CD4-positive, alpha-beta T cell (primary cell): ENCODE data around the gene HMG20B. TPM values are rescaled to one million over a fixed set of nuclear protein-coding genes. Genes with fewer than 3 reads are reported as not detected.

Experiments
- ATAC-seq: fragments of 200-7000 bp; cut with Tn5 transposase; one replicate; pipeline ENCODE4 v1.10.0; 2022; ENCODE audit warnings: mild to moderate bottlenecking; ENCODE audit not compliant: poor library complexity
- CTCF ChIA-PET: fragments of 350-600 bp; sonication (Branson Sonifier 250); formaldehyde crosslinking; loops from one replicate; lab custom pipeline; 2021; ENCODE audit warnings: antibody characterized with exemption, inconsistent platforms; lab: Charles Lee
- POLR2A ChIA-PET: fragments of 350-600 bp; sonication (Branson Sonifier 250); formaldehyde crosslinking; loops from one replicate; lab custom pipeline; 2021; ENCODE audit warnings: antibody characterized with exemption, inconsistent platforms; lab: Charles Lee
- DNase-seq, 14 experiments: peaks; one replicate each; pipeline ENCODE4 v3.0.0-alpha.2; 2013 to 2020; ENCODE audit warnings: mixed read lengths in 2 of 14
- H3K27ac ChIP-seq, 2 donors: one replicate each; pipeline versions ENCODE4 v1.5.1 to v1.7.0; 2013; ENCODE audit warnings: low read length in 2 of 2, low read depth in 1 of 2, mild to moderate bottlenecking in 1 of 2
- H3K27me3 ChIP-seq, 2 experiments: 1 replicate in 1 of 2; 2 replicates in 1 of 2; pipeline versions ENCODE4 v1.6.1 to v1.7.0; 2013; ENCODE audit warnings: low read length in 2 of 2, control low read depth in 1 of 2, mild to moderate bottlenecking in 1 of 2, moderate library complexity in 1 of 2; ENCODE audit not compliant: insufficient read depth in 2 of 2, control insufficient read depth in 1 of 2
- H3K36me3 ChIP-seq: one replicate; pipeline ENCODE4 v1.6.1; 2013; ENCODE audit warnings: low read length, control low read depth; ENCODE audit not compliant: insufficient read depth
- H3K4me1 ChIP-seq: one replicate; pipeline ENCODE4 v1.6.1; 2013; ENCODE audit warnings: low read length, control low read depth; ENCODE audit not compliant: insufficient read depth
- H3K4me3 ChIP-seq: one replicate; pipeline ENCODE4 v1.5.1; 2013; ENCODE audit warnings: mild to moderate bottlenecking, low read length, moderate library complexity
- H3K9me3 ChIP-seq, 2 experiments: 1 replicate in 1 of 2; 2 replicates in 1 of 2; pipeline versions ENCODE4 v1.6.1 to v1.7.0; 2013; ENCODE audit warnings: low read length in 2 of 2, mild to moderate bottlenecking in 2 of 2, control low read depth in 1 of 2, moderate library complexity in 1 of 2; ENCODE audit not compliant: control insufficient read depth in 1 of 2, insufficient read depth in 1 of 2
- H3K27ac Mint-ChIP-seq: one replicate; pipeline ENCODE4 v1.8.0; 2020; ENCODE audit warnings: mixed read lengths
- H3K27me3 Mint-ChIP-seq: one replicate; pipeline ENCODE4 v1.8.0; 2021; ENCODE audit warnings: mixed read lengths
- H3K36me3 Mint-ChIP-seq: one replicate; pipeline ENCODE4 v1.8.0; 2021; ENCODE audit warnings: low read depth, mixed read lengths
- H3K4me1 Mint-ChIP-seq: one replicate; pipeline ENCODE4 v1.8.0; 2021; ENCODE audit warnings: low read depth, mixed read lengths
- H3K4me3 Mint-ChIP-seq: one replicate; pipeline ENCODE4 v1.8.0; 2020; ENCODE audit warnings: mild to moderate bottlenecking, mixed read lengths
- H3K9me3 Mint-ChIP-seq: one replicate; pipeline ENCODE4 v1.8.0; 2020; ENCODE audit warnings: mixed read lengths
- CTCF ChIP-seq: fragments of 200-600 bp; IDR thresholded peaks from one replicate; pipeline ENCODE4 v1.8.0; 2022; ENCODE audit warnings: antibody characterized with exemption, mild to moderate bottlenecking
- intact Hi-C, 2 experiments: fragments of 100-400 bp; cut with DNase I in 1 of 2; cut with micrococcal nuclease in 1 of 2; formaldehyde crosslinking; loops; one replicate each; pipeline versions ENCODE4 v1.15.1 to v1.9.0; 2023 to 2025; cut with DNase I, micrococcal nuclease
- total RNA-seq, 174 experiments: library from RNA in 2 of 174; stranded (reverse) in 2 of 174; gene quantifications; one replicate each; pipeline ENCODE4 v1.2.3 and lab custom pipeline; 2021 to 2026

The HMG20B gene
- total RNA-seq, 2 experiments from 2014 or later = 34.3 to 36.6 TPM

GRCh38 chr19:3576696-3577443 lies 4.1 kb downstream of the HMG20B start:
- Mint-ChIP-seq H3K27ac (no peak overlapping the region), H3K27me3 (no peaks in the 10 kb centered on the region), H3K9me3 (no peaks in the 10 kb centered on the region), H3K36me3 (peaks cover 12% of the 10 kb centered on the region), H3K4me3 (no peak overlapping the region), H3K4me1 (peaks cover 13% of the 10 kb centered on the region)
- intact Hi-C loops = no loop called here
- Histone ChIP-seq H3K9me3 (peaks cover 0 to 7% of the 10 kb centered on the region in 2 experiments), H3K4me3 (no peak overlapping the region), H3K4me1 (peaks cover 16% of the 10 kb centered on the region), H3K27ac (no peak overlapping the region), H3K27me3 (no peaks in the 10 kb centered on the region), H3K36me3 (no peaks in the 10 kb centered on the region)
- peak in 1 of 14 experiments; percentile 48 for DNase-seq
- no peak for ATAC-seq
- TF ChIP-seq CTCF = no peak
- POLR2A ChIA-PET = no interaction called here
- CTCF ChIA-PET = no interaction called here

GRCh38 chr19:3577723-3578344 lies 5.1 kb downstream of the HMG20B start:
- Histone ChIP-seq H3K27me3 (no peaks in the 10 kb centered on the region), H3K27ac (no peak overlapping the region), H3K4me3 (no peak overlapping the region), H3K4me1 (peaks cover 11% of the 10 kb centered on the region), H3K36me3 (no peaks in the 10 kb centered on the region), H3K9me3 (peaks cover 0 to 7% of the 10 kb centered on the region in 2 experiments)
- intact Hi-C loops = no loop called here
- no peak overlapping the region for H3K27ac Mint-ChIP-seq
- CTCF ChIA-PET = no interaction called here
- POLR2A ChIA-PET = no interaction called here
- no peak for ATAC-seq
- H3K36me3 Mint-ChIP-seq = peaks cover 12% of the 10 kb centered on the region
- H3K9me3 Mint-ChIP-seq = no peaks in the 10 kb centered on the region
- H3K27me3 Mint-ChIP-seq = no peaks in the 10 kb centered on the region
- peaks cover 4% of the 10 kb centered on the region for H3K4me1 Mint-ChIP-seq
- DNase-seq = no peak
- no peak overlapping the region for H3K4me3 Mint-ChIP-seq
- no peak for TF ChIP-seq CTCF

- H3K36me3 ChIP-seq = no peaks in the 10 kb centered on the region
- ChIA-PET CTCF (no interaction called here), POLR2A (interaction anchor here (0.7 kb wide), 1 partner anchor 24 kb away, joined by 3 read pairs; no protein-coding TSS in a partner anchor)
- peaks cover 4% of the 10 kb centered on the region for H3K4me1 Mint-ChIP-seq
- intact Hi-C loops = no loop called here
- H3K4me1 ChIP-seq = peaks cover 8% of the 10 kb centered on the region
- no peak overlapping the region for H3K27ac ChIP-seq
- peaks cover 12% of the 10 kb centered on the region for H3K36me3 Mint-ChIP-seq
- H3K4me3 Mint-ChIP-seq = no peak overlapping the region
- peaks cover 0 to 6% of the 10 kb centered on the region in 2 experiments for H3K9me3 ChIP-seq
- no peaks in the 10 kb centered on the region for H3K27me3 Mint-ChIP-seq
- H3K4me3 ChIP-seq = no peak overlapping the region
- DNase-seq (no peak), ATAC-seq (no peak)
- no peak for TF ChIP-seq CTCF
- no peak overlapping the region for H3K27ac Mint-ChIP-seq
- no peaks in the 10 kb centered on the region for H3K27me3 ChIP-seq
- no peaks in the 10 kb centered on the region for H3K9me3 Mint-ChIP-seq
Observed at GRCh38 chr19:3578390-3578789, 5.6 kb downstream of the HMG20B start.
